Hematopoietic multipotent progenitor cell treated with erythropoietin and hydrocortisone succinate and interleukin-3 and kit ligand, for 8 days (in vitro differentiated cells): ENCODE measurements around the gene ZNF718.
"Not testable (repeated sequence)": the region's sequence is repeated elsewhere in the genome, so short reads cannot be mapped to it uniquely, and the experiment has no call there.

Experiments
- DNase-seq: peaks from one replicate; pipeline ENCODE4 v3.0.0-alpha.2; 2015

The ZNF718 gene

DNA sequence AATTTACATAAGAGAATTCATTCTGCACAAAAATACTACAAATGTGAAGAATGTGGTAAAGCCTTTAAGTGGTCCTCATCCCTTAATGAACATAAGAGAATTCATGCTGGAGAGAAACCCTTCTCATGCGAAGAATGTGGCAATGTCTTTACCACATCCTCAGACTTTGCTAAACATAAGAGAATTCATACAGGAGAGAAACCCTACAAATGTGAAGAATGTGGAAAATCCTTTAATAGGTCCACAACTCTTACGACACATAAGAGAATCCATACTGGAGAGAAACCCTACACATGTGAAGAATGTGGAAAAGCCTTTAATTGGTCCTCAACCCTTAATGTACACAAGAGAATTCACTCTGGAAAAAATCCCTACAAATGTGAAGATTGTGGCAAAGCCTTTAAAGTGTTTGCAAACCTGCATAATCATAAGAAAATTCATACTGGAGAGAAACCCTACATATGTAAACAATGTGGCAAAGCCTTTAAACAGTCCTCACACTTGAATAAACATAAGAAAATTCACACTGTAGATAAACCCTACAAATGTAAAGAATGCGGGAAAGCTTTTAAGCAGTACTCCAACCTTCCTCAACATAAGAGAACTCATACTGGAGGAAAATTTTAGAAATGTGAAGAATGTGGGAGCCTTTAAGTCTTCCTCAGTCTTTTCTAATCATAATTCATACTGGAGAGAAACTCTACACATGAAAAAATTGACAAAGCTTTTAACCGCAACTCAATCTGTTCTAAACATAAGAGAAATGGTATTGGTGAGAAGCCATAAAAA is 37.4 kb downstream of the ZNF718 start:
- DNase-seq, result no peak

DNA sequence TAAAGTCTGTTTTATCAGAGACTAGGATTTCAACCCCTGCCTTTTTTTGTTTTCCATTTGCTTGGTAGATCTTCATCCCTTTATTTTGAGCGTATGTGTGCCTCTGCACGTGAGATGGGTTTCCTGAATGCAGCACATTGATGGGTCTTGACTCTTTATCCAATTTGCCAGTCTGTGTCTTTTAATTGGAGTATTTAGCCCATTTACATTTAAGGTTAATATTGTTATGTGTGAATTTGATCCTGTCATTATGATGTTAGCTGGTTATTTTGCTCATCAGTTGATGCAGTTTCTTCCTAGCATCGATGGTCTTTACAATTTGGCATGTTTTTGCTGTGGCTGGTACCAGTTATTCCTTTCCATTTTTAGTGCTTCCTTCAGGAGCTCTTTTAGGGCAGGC is 45.3 kb downstream of the ZNF718 start:
- DNase-seq, result not testable (repeated sequence)

- not testable (repeated sequence) for DNase-seq
Observed at GRCh38 chr4:171318-171717, 47.0 kb downstream of the ZNF718 start.

DNA sequence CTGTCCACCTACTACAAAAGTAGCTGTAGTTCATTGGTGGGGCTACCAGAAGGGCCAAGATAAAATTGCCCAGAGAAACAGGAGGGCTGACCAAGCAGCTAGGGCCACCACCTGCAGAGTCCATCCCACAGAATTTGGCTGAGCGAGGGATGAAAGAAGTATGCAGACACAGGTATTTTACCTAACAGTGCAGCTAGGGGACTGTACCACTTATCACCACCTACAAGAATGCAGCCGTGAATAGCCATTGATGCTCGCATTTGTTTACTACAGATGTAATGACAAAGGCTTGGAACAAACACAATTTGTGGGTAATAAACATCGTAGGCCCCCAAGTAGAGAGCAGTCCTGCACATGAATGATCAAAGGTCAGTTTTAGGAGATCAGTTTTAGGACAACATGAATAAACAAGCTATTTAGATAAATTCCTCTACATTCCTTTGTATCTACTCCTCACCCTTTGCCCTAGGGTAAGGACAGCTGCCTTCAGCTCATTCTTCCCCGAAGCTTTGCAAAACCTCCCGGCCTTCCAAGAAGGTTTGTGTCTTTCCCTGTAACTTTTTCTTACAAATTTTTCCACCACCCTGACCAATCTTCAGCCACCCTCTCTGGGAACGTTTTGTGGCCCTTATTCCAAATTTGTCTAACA is 49.5 kb downstream of the ZNF718 start:
- DNase-seq, result no peak

DNA sequence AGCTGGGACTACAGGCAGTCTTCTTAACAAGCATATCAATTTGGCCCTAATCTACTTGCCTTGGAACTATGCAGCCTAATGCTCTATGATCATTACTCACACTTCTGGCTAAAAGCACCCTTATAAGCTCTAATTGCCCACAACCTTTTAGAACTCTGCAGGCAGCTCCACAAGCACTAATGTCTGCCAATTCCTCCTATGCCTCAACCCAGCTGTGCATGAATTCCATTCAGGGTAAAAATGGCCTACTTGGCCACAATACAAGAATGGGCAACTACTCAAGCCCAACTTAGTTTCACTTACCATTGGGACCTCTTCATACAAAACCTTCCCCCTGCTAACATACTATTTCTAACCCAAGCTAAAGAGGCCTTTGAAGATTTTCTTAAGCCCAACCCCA is 51.7 kb downstream of the ZNF718 start:
- no peak for DNase-seq

DNA sequence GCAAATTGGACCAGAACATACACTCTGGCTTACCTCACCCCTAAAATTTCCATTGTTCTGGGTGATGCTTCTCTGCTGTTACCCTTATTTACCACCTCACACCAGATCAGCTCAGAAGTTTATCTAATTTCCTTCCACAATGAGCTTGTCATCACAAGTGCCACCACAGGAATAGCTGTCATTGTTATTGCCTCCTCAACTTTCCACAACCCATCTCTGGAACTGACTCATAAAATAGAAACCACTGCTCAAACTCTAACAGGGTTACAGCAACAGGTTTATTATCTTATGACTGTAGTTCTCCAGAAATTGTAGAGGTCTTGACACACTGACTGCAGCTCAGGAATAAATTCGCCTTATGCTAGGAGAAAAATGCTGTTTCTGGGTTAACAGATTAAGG is 52.7 kb downstream of the ZNF718 start:
- no peak for DNase-seq

DNA sequence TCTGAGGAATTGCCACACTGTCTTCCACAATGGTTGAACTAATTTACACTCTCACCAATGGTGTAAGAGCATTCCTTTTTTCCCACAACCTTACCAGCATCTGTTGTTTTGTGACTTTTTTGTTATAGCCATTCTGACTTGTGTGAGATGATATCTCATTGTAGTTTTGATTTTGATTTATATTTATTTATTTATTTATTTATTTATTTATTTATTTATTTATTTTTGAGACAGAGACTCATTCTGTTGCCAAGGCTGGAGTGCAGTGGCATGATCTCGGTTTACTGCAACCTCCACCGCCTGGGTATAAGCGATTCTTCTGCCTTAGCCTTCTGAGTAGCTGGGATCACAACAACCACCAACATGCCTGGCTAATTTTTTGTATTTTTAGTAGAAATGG is 57.9 kb downstream of the ZNF718 start:
- DNase-seq, result not testable (repeated sequence)

DNA sequence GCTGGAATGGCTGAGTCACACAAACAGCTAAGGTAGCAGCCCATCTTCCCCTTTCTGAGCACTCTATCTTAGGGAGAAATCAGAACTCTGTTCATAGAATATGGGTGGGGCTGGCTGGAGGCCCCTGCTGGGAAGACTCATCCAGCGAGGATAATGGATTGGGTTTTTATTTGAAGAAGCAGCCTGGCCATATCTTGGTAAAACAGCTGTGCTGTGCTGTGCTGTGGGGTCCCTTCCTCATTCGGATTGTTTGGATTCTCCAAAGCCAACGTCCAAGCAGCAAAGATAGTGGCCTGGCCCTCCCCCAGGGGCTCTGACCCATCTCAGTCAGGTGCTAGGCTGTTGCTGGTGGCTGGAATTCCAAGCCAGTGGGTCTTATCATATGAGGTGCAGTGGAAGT is 63.8 kb downstream of the ZNF718 start:
- no peak for DNase-seq

- not testable (repeated sequence) for DNase-seq
Observed at GRCh38 chr4:195159-195558, 70.9 kb downstream of the ZNF718 start.

DNA sequence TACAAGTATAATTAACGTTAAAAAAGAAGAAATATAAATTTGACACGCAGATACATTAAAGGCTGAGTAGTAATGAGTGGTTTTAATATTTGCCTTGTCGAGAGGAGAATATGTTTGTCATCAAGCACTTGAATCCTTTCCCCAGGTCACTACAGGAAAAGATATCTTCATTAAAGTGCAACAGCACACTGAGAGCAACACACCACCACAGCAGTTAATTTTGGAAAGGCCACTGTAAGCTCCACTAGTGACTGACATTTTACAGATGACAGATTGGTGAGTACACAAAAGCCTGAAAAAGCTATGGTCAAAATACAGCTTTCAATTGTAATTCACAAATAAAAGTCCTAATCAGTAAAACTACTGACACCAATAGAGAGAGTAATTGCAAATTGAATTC is 76.6 kb downstream of the ZNF718 start:
- no peak for DNase-seq

DNA sequence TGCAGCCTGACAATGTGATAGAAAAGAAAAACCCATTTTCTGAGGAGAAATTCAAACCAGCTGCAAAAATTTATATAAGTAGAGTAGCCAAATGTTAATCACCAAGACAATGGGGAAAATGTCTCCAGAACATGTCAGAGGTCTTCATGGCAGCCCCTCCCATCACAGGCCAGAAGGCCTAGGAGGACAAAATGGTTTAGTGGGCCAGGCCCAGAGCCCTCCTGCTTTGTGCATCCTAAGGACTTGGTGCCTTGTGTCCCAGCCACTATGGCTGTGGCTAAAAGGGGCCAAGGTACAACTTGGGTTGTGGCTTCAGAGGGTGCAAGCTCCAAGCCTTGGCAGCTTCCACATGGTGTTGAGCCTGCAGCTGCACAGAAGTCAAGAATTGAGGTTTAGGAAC is 78.5 kb downstream of the ZNF718 start:
- not testable (repeated sequence) for DNase-seq

GRCh38 chr4:205097-205756 is 80.9 kb downstream of the ZNF718 start:
- no peak for DNase-seq

- DNase-seq, result no peak
Observed at GRCh38 chr4:206054-206453, 81.8 kb downstream of the ZNF718 start.

DNA sequence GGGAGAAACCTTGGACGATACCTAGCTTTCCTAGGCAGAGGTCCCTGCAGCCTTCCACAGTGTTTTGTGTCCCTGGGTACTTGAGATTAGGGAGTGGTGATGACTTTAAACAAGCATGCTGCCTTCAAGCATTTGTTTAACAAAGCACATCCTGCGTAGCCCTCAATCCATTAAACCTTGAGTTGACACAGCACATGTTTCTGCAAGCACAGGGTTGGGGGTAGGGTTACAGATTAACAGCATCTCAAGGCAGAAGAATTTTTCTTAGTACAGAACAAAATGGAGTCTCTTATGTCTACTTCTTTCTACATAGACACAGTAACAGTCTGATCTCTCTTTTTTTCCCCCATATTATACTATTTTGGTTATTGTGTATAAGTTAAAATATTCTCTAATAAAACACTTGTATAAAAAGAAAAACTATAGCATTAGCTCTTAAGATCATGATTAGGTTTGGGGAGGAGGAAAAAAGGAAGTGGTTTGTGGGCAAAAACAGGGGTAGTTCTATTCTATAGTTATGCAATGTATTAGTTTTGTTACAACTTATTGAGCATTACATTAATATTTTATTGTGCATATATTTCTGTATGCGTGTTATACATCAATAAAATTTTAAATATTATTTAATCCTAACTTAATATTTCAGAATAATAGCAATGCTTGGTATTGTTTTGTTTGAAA is 84.3 kb downstream of the ZNF718 start:
- not testable (repeated sequence) for DNase-seq

- DNase-seq, result no peak
Observed at GRCh38 chr4:211033-211511, 86.8 kb downstream of the ZNF718 start.

- no peak for DNase-seq
Observed at GRCh38 chr4:212438-213188, 88.3 kb downstream of the ZNF718 start.

- not testable (repeated sequence) for DNase-seq
Observed at GRCh38 chr4:213189-213535, 88.9 kb downstream of the ZNF718 start.
